ENCODE data around the gene OR52W1.

GRCh38 chr11:6229911-6230310 is 30.9 kb downstream of the OR52W1 start:
- no peak for TF ChIP-seq CTCF (IDR thresholded peaks at IDR 0.05)
- no peak for TF ChIP-seq POLR2A (IDR thresholded peaks at IDR 0.05)
- no peak for TF ChIP-seq POLR2AphosphoS5 (IDR thresholded peaks at IDR 0.05)
- no peak for TF ChIP-seq EP300 (IDR thresholded peaks at IDR 0.05)
